Activated CD4-positive, alpha-beta memory T cell treated with anti-CD3 and anti-CD28 coated beads for 36 hours (primary cell): Measurements from ENCODE around the gene CDKN3. TPM values are rescaled to one million over a fixed set of nuclear protein-coding genes. Genes with fewer than 3 reads are reported as not detected.

Experiments used
- CTCF ChIA-PET: fragments of 350-600 bp; sonication (Branson Sonifier 250); formaldehyde crosslinking; loops from one replicate; lab custom pipeline; 2021; ENCODE audit warnings: antibody characterized with exemption, inconsistent platforms; lab: Charles Lee
- POLR2A ChIA-PET: fragments of 350-600 bp; sonication (Branson Sonifier 250); formaldehyde crosslinking; loops from one replicate; lab custom pipeline; 2021; ENCODE audit warnings: antibody characterized with exemption; lab: Charles Lee
- DNase-seq: peaks from one replicate; pipeline ENCODE4 v3.0.0-alpha.2; 2020
- H3K27ac Mint-ChIP-seq: one replicate; pipeline ENCODE4 v1.8.0; 2021; ENCODE audit warnings: mixed read lengths
- H3K27me3 Mint-ChIP-seq: one replicate; pipeline ENCODE4 v1.8.0; 2021; ENCODE audit warnings: mixed read lengths
- H3K36me3 Mint-ChIP-seq: one replicate; pipeline ENCODE4 v1.8.0; 2021; ENCODE audit warnings: mixed read lengths
- H3K4me1 Mint-ChIP-seq: one replicate; pipeline ENCODE4 v1.8.0; 2021; ENCODE audit warnings: low read depth, mixed read lengths
- H3K4me3 Mint-ChIP-seq: one replicate; pipeline ENCODE4 v1.8.0; 2021; ENCODE audit warnings: mild to moderate bottlenecking, mixed read lengths
- H3K9me3 Mint-ChIP-seq: one replicate; pipeline ENCODE4 v1.8.0; 2021; ENCODE audit warnings: mixed read lengths
- intact Hi-C: fragments of 100-400 bp; cut with micrococcal nuclease; formaldehyde crosslinking; loops from one replicate; pipeline ENCODE4 v1.15.1; 2023
- total RNA-seq, 2 experiments: library from RNA; stranded (reverse); gene quantifications; one replicate each; pipeline ENCODE4 v1.2.3, GENCODE V29; 2021

The CDKN3 gene, protein sequence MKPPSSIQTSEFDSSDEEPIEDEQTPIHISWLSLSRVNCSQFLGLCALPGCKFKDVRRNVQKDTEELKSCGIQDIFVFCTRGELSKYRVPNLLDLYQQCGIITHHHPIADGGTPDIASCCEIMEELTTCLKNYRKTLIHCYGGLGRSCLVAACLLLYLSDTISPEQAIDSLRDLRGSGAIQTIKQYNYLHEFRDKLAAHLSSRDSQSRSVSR
- total RNA-seq: 10 to 100 TPM; 96.2 to 99.2 TPM

DNA sequence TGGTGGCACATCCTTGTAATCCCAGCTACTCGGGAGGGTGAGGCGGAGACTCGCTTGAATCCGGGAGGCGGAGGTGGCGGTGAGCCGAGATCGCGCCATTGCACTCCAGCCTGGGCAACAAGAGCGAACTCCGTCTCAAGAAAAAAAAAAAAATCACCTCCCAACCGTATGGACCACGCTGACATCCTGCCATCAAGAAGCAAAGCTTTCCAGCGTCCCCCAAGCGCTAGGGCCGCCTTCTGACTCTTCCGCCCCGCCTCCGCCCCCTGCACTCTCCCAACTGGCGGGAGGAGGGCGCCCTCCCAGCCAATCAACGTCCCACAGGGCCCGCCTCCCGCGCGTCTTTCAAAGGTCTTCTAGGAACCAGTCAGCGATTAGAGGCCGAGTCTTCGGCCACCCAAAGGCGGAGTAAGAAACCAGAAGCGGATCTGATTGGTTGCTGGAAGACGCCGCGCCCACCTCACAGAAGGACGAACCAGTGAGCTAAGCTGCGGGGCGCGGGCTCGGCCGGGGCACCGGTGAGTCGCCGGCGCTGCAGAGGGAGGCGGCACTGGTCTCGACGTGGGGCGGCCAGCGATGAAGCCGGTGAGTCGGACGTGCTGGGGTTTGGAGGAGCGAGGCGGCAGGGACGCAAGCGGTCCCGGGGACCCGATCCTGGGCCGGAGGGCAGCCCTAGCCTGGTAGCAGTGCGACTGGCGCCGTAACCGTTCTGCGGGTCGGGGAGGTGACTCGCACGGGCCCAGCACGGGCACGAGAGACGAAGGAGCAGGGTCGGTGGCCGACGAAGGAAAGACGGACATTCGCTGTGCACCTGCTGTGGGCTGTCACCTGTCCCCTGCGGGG is at the start of gene CDKN3:
Gene CDKN3, plus strand, starts transcription at position 515 of the 843 bp plus-strand sequence. Its CDS starts 62 bp downstream, at position 577.
- H3K27me3 Mint-ChIP-seq: no peaks in the 10 kb centered on the region
- ChIA-PET POLR2A (interaction anchor here (0.8 to 2.0 kb wide), 5 partner anchors 17 to 380 kb away, joined by 3 to 8 read pairs (median 4); partner anchors contain the start of gene GMFB), CTCF (interaction anchor here (0.8 to 2.0 kb wide), 7 partner anchors 34 to 408 kb away, joined by 3 to 6 read pairs (median 4); partner anchors contain the start of gene GMFB)
- peak within 1 kb of the TSS; percentile 88 for H3K4me3 Mint-ChIP-seq
- peak; percentile 99 for DNase-seq
- peak within 1 kb of the TSS; percentile 70 for H3K27ac Mint-ChIP-seq
- H3K36me3 Mint-ChIP-seq: peaks cover 4% of the 10 kb centered on the region
- H3K4me1 Mint-ChIP-seq: peaks cover 17% of the 10 kb centered on the region
- intact Hi-C loops: loop anchor here (1.0 to 2.0 kb wide), 5 partner anchors 39 to 506 kb away; partner anchors contain the start of genes CGRRF1, CNIH1, GCH1 and GMFB
- no peaks in the 10 kb centered on the region for H3K9me3 Mint-ChIP-seq

GRCh38 chr14:54347044-54347443 is 49.8 kb upstream of the CDKN3 start:
- H3K9me3 Mint-ChIP-seq: no peaks in the 10 kb centered on the region
- CTCF ChIA-PET: interaction anchor here (1.0 to 2.2 kb wide), 11 partner anchors 10 to 1051 kb away, joined by 3 to 18 read pairs (median 6); no protein-coding TSS in a partner anchor
- POLR2A ChIA-PET: no interaction called here
- H3K27ac Mint-ChIP-seq: no peak overlapping the region
- H3K4me3 Mint-ChIP-seq: no peak overlapping the region
- no peak for DNase-seq
- H3K4me1 Mint-ChIP-seq: no peaks in the 10 kb centered on the region
- H3K36me3 Mint-ChIP-seq: no peaks in the 10 kb centered on the region
- peaks cover 6% of the 10 kb centered on the region for H3K27me3 Mint-ChIP-seq
- intact Hi-C loops: loop anchor here (10.0 kb wide), 1 partner anchor 172 kb away; no protein-coding TSS in a partner anchor

DNA sequence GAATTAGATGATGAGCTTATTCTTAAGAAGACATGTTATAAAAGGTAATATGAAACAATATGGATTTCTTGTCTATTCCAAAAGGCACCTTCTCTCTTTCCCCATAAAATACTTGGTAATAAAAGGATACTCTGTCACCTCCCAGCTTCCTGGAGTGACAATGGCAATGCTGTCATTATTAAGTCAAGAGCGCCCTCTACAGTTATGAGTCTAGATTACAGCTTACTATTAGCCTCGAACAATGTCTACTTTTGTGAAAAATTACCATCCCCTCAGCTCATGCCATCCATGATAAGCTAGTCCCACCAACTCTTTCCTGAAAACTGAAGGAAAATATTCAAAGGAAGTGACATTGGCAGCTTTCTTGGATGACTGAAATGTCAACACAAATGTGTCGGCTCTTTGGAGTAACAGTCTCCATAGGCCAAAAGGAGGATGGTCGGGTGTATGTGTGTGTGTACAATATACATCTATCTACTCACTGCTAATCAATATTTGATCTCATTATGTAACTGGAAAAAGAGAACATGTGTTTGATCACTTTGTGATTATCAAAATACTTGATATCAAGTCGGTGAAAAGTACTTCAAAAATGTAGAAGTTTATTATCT is 48.7 kb upstream of the CDKN3 start:
- Mint-ChIP-seq H3K9me3 (no peaks in the 10 kb centered on the region), H3K27ac (no peak overlapping the region), H3K4me3 (no peak overlapping the region), H3K4me1 (no peaks in the 10 kb centered on the region), H3K27me3 (peaks cover 6% of the 10 kb centered on the region), H3K36me3 (no peaks in the 10 kb centered on the region)
- CTCF ChIA-PET: interaction anchor here (0.6 to 2.2 kb wide), 33 partner anchors 8 to 1459 kb away, joined by 3 to 18 read pairs (median 4); no protein-coding TSS in a partner anchor
- intact Hi-C loops: loop anchor here (10.0 kb wide), 1 partner anchor 173 kb away; no protein-coding TSS in a partner anchor
- DNase-seq: no peak
- POLR2A ChIA-PET: no interaction called here

DNA sequence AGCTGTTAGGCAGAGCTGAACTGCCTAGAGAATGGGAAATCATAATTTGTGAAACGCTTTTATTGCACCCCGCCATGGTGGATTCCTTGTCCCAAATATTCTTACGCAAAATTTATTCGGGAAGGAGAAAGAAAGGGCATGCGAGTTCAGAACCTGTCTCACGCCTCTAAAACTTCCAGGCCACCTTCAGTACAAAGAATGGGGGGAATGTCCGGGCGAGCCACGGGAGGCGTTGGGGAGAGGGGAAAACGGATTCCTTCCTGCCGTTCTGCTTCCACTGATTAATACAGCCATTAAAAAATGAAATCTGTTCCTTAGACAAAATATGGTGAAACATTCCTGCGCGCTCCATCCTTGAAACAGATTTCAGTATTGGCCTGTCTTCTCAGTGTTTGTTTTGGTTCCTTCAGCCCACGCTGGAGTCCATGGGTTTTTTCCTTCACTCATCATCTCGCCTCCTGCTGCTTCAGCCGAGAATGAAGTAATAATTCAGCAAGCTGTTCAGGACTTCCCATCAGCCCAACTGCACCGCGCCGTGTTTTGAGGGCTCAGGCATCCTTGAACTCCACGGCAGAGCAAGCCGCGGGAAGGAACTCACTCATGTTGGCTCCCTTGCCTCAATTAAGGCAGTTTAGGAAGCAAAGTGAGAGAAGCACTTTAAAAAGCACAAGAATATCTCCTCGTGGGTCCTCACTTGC is 47.7 kb upstream of the CDKN3 start:
- no peak overlapping the region for H3K4me3 Mint-ChIP-seq
- CTCF ChIA-PET: interaction anchor here (1.0 to 2.2 kb wide), 8 partner anchors 14 to 1592 kb away, joined by 3 to 18 read pairs (median 4); no protein-coding TSS in a partner anchor
- H3K27ac Mint-ChIP-seq: no peak overlapping the region
- intact Hi-C loops: loop anchor here (10.0 kb wide), 1 partner anchor 174 kb away; no protein-coding TSS in a partner anchor
- no peaks in the 10 kb centered on the region for H3K36me3 Mint-ChIP-seq
- no peak for DNase-seq
- H3K27me3 Mint-ChIP-seq: peaks cover 10% of the 10 kb centered on the region
- no peaks in the 10 kb centered on the region for H3K4me1 Mint-ChIP-seq
- no peaks in the 10 kb centered on the region for H3K9me3 Mint-ChIP-seq
- POLR2A ChIA-PET: no interaction called here

- no peaks in the 10 kb centered on the region for H3K4me1 Mint-ChIP-seq
- intact Hi-C loops: loop anchor here (10.0 kb wide), 2 partner anchors 175 to 395 kb away; partner anchors contain the start of gene BMP4
- CTCF ChIA-PET: interaction anchor here (1.0 to 2.1 kb wide), 2 partner anchors 13 to 1593 kb away, joined by 3 to 4 read pairs; no protein-coding TSS in a partner anchor
- no peaks in the 10 kb centered on the region for H3K36me3 Mint-ChIP-seq
- POLR2A ChIA-PET: no interaction called here
- peaks cover 2% of the 10 kb centered on the region for H3K9me3 Mint-ChIP-seq
- H3K27me3 Mint-ChIP-seq: peaks cover 15% of the 10 kb centered on the region
- H3K4me3 Mint-ChIP-seq: no peak overlapping the region
- H3K27ac Mint-ChIP-seq: no peak overlapping the region
- no peak for DNase-seq
These were observed 47.1 kb upstream of the CDKN3 start for GRCh38 chr14:54349713-54350112.

- Mint-ChIP-seq H3K4me3 (no peak overlapping the region), H3K27ac (no peak overlapping the region), H3K36me3 (no peaks in the 10 kb centered on the region), H3K27me3 (peaks cover 16% of the 10 kb centered on the region), H3K9me3 (peaks cover 3% of the 10 kb centered on the region), H3K4me1 (no peaks in the 10 kb centered on the region)
- intact Hi-C loops: loop anchor here (10.0 kb wide), 1 partner anchor 395 kb away; the partner anchor contains the start of gene BMP4
- ChIA-PET CTCF (interaction anchor here (1.0 to 2.1 kb wide), 2 partner anchors 13 to 1593 kb away, joined by 3 to 4 read pairs; no protein-coding TSS in a partner anchor), POLR2A (no interaction called here)
- no peak for DNase-seq
These were observed 46.6 kb upstream of the CDKN3 start for GRCh38 chr14:54350203-54350602.

DNA sequence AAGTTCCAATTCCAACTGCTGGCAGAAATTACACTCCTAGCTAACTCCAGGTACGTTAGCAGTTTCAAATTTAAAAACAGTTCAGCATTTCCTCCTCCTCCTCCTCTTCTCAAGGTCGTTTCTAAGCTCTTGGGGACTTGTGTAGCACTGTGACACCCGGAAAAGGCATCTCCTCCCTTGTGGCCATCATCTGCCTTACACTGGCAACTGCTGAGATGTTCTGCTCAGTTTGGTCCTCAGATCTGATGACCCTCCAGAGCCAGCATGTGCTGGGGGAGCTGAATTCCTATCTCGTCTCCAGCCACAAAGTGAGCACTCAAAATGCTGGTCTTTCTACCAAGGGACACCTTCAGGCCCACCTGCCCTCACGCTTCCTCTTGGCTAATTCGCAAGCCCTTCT is 43.5 kb upstream of the CDKN3 start:
- Mint-ChIP-seq H3K27me3 (peaks cover 25% of the 10 kb centered on the region), H3K4me3 (no peak overlapping the region)
- intact Hi-C loops: loop anchor here (10.0 kb wide), 1 partner anchor 398 kb away; the partner anchor contains the start of gene BMP4

GRCh38 chr14:54353694-54354093 is 43.1 kb upstream of the CDKN3 start:
- ChIA-PET POLR2A (no interaction called here), CTCF (no interaction called here)
- DNase-seq: no peak
- intact Hi-C loops: loop anchor here (10.0 kb wide), 1 partner anchor 399 kb away; the partner anchor contains the start of gene BMP4
- H3K27me3 Mint-ChIP-seq: peaks cover 24% of the 10 kb centered on the region
- H3K36me3 Mint-ChIP-seq: no peaks in the 10 kb centered on the region
- H3K9me3 Mint-ChIP-seq: peaks cover 3% of the 10 kb centered on the region
- no peak overlapping the region for H3K4me3 Mint-ChIP-seq
- H3K27ac Mint-ChIP-seq: no peak overlapping the region
- H3K4me1 Mint-ChIP-seq: no peaks in the 10 kb centered on the region

More for the DNA sequence above, 43.5 kb upstream of the CDKN3 start:
- ChIA-PET POLR2A (no interaction called here), CTCF (no interaction called here)
- Mint-ChIP-seq H3K27ac (no peak overlapping the region), H3K9me3 (peaks cover 3% of the 10 kb centered on the region), H3K36me3 (no peaks in the 10 kb centered on the region), H3K4me1 (no peaks in the 10 kb centered on the region)
- DNase-seq: no peak

DNA sequence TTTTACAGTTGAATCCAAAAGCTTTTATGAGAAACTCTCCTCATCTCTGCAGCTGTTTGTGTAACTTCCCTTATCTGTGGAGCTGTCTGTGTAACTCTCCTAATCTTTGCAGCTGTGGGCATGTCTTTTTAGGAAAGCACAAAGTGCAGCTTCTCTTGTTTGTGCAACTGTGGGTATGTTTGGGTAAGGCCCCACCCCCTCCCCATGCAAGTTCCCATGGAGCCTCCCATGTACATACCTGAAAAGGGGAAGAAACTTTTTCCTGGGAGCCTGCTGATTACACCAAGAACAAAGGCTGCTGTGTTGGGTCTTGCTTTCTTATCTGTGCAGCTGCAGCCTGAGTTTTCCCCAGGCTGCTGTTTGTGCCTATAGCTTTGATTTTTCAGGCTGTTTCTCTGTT is 42.7 kb upstream of the CDKN3 start:
- no peaks in the 10 kb centered on the region for H3K4me1 Mint-ChIP-seq
- H3K36me3 Mint-ChIP-seq: no peaks in the 10 kb centered on the region
- no peak overlapping the region for H3K27ac Mint-ChIP-seq
- CTCF ChIA-PET: no interaction called here
- DNase-seq: no peak
- POLR2A ChIA-PET: no interaction called here
- H3K27me3 Mint-ChIP-seq: peaks cover 25% of the 10 kb centered on the region
- intact Hi-C loops: loop anchor here (10.0 kb wide), 1 partner anchor 399 kb away; the partner anchor contains the start of gene BMP4
- peaks cover 3% of the 10 kb centered on the region for H3K9me3 Mint-ChIP-seq
- no peak overlapping the region for H3K4me3 Mint-ChIP-seq

DNA sequence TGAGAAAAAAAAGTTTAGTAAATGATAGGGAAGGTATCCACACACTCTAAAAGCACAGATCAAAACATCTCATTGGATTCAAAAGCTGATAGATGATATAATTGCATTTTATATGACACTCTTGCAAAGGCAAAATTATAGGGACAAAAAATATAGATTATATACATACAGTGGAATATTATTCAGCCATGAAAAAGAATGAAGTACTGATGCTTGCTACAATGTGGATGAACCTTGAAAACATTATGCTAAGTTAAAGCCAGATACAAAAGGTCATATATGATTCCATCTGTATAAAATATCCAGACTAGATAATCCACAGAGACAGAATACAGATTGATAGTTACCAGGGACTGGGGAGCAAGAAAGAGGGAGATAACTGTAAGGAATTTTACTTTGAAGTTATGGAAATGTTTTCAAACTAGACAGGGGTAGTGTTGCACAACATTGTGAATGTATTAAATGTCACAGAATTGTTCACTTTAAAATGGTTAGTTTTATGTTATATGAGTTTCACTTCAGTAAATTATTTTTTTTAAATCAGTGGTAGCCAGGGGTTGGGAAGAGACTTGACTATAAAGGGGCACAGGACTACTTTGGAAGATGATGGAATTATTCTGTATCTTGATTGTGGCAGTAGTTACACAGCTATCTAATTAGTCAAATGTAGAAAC is 41.7 kb upstream of the CDKN3 start:
- intact Hi-C loops: loop anchor here (10.0 kb wide), 1 partner anchor 400 kb away; the partner anchor contains the start of gene BMP4
- Mint-ChIP-seq H3K4me3 (no peak overlapping the region), H3K4me1 (no peaks in the 10 kb centered on the region), H3K27ac (no peak overlapping the region), H3K9me3 (peaks cover 3% of the 10 kb centered on the region), H3K36me3 (no peaks in the 10 kb centered on the region), H3K27me3 (peaks cover 25% of the 10 kb centered on the region)
- DNase-seq: no peak
- CTCF ChIA-PET: no interaction called here
- POLR2A ChIA-PET: no interaction called here
